Activated CD4-positive, CD25-positive, alpha-beta regulatory T cell treated with anti-CD3 and anti-CD28 coated beads, Interleukin-2, amount 50 U/mL, for 16 hours (primary cell): ENCODE measurements around the gene FLRT2.

Experiments
- DNase-seq: peaks from one replicate; pipeline ENCODE4 v3.0.0-alpha.2; 2020; ENCODE audit warnings: low read depth, low spot score

FLRT2 gene, protein sequence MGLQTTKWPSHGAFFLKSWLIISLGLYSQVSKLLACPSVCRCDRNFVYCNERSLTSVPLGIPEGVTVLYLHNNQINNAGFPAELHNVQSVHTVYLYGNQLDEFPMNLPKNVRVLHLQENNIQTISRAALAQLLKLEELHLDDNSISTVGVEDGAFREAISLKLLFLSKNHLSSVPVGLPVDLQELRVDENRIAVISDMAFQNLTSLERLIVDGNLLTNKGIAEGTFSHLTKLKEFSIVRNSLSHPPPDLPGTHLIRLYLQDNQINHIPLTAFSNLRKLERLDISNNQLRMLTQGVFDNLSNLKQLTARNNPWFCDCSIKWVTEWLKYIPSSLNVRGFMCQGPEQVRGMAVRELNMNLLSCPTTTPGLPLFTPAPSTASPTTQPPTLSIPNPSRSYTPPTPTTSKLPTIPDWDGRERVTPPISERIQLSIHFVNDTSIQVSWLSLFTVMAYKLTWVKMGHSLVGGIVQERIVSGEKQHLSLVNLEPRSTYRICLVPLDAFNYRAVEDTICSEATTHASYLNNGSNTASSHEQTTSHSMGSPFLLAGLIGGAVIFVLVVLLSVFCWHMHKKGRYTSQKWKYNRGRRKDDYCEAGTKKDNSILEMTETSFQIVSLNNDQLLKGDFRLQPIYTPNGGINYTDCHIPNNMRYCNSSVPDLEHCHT

GRCh38 chr14:85529803-85530574, at the start of gene FLRT2:
Gene FLRT2 (plus strand): TSS chr14:85530144. CDS start chr14:85621515, 91,371 bp downstream.
- no peak for DNase-seq

GRCh38 chr14:85481471-85481870, 48.5 kb upstream of the FLRT2 start:
- DNase-seq: no peak

DNA sequence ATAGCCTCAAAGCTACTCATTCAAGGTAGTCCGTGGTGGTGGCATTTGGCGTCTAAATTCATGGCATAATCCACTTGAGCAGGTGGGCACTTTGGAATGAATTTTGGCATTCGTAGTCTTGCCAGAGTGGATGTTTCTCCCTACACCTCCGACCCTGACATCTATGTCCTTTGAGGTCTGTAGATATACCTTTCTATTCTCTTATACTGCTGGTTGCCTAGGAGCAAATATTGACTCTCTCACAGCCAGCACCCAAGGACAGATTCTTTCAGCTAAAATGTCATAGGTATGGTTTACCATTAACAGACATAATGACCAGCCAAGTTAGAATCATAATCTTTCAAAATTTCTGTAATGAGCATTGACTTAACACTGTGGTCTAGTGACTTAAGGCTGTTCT, 47.4 kb upstream of the FLRT2 start:
- DNase-seq: no peak

- DNase-seq: no peak
These were observed 46.9 kb upstream of the FLRT2 start for GRCh38 chr14:85483037-85483436.

DNA sequence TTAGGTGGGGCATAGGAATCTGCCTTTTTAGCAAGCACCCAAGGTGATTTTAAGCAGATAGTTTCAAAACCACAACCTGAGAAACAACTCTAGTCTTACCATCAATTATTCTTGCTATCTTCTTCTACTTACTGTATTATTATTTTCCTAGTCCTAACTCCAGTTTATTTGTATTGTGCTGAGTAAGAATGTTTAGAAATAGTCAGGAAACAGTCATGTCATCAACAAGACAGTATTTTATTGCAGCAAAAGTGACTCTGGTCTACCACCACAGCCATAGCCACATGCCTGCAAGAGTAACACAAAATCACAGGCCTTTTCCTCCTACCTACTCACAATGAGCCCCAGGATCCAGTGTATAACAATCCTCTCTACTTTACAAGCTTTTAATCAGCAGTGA, 46.3 kb upstream of the FLRT2 start:
- no peak for DNase-seq

GRCh38 chr14:85487215-85487614, 42.7 kb upstream of the FLRT2 start:
- no peak for DNase-seq

DNA sequence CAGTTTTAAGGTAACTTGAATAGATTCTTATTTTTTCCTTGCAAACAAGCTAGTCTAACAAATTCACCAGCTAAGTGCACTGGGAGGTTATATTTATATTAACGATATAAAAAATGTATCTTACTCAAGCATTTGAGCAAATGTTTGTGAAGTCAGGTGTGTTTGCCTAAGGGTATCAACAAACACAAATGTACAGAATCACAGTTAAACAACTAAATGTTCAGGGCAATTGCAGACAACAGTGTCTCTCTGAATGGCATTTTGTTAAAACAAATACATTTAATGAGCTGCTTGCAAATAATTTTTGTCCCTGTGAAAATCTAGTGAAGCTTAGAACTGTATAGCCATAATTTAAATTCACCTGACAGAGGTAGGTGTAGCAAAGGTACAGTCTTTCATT, 28.2 kb upstream of the FLRT2 start:
- DNase-seq: no peak

DNA sequence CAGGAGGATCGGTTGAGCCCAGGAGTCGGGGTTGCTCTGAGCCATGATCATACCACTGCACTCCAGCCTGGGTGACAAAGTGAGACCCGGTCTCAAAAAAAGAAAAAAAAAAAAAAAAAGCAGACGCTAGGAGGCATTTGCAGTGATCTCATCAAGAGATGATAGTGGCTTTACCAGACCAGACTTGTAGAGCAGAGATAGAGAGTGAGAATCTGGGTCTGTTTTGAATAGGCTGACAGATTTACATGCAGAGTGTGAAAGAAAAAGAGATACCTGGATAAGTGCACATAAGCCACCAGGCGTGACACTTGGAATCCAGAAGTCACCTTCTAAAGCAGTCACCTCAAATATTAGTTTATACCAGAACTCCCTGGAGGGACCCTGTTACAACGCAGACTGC, 21.1 kb upstream of the FLRT2 start:
- DNase-seq: no peak

GRCh38 chr14:85512451-85512850, 17.5 kb upstream of the FLRT2 start:
- DNase-seq: no peak

- no peak for DNase-seq
These were observed 15.5 kb upstream of the FLRT2 start for GRCh38 chr14:85514487-85514886.

- no peak for DNase-seq
These were observed 13.5 kb upstream of the FLRT2 start for GRCh38 chr14:85516239-85517113.

DNA sequence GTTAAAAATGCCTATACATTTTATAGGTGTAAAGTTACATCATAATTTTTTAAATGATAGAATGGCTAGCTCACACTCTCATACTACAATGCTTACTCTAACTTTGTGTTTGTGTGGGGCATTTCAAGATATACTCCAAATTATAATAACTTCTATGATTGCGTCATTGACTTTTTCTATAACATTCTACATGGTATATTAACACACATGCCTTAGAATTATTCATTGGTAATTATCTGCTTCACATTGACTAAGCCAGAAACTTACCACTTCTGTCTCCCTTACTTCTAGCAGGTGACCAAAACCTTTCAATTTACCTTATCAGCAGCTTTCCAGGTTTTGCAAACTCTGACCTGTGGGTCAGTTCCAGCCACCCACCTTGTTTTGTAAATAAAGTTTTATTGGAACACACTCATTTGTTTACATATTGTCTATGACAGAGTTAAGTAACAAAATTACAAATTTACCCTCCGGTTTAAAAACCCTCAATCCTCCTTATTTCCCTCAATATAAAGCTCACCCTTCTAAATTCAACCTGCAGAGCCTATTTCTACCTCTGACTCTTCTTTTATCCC, 12.7 kb upstream of the FLRT2 start:
- DNase-seq: no peak

- no peak for DNase-seq
These were observed 10.2 kb upstream of the FLRT2 start for GRCh38 chr14:85519661-85520305.

DNA sequence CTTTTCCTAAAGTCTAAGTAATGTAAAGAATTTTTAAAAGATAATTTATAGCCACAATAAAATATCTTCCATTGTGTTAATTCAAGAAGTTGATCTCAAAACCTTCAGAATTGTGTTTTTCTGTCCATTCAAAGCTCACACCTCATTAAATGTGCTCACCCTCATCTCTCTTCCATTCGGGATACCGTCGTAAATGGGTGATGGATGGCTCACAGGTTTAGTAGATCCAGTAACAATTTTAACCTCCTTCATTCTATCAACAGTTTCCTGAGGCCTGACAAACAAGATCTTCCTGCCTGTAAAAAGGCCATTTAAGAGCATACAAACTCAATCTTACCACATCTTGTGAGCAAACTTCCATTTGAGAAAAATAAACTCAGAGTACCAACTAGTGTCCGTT, 9.4 kb upstream of the FLRT2 start:
- no peak for DNase-seq

GRCh38 chr14:85523624-85524023, 6.3 kb upstream of the FLRT2 start:
- DNase-seq: no peak

DNA sequence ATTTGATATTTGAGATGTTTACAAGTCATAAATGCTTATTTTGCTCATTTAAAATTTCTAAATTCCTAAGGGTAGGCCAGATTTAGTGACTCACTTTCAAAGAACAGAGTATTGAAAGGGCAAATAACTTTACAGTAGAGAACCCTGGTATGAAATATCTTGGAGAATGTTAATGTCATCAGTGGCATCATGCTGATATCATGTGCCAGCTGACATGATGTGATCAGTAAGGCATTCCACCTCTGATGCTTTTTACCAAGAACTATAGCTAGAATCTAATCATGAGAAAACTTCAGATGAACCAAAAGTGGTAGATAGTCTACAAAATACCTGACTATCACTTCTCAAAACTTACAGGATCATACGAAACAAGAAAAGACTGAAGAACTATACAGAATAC, 2.9 kb upstream of the FLRT2 start:
- no peak for DNase-seq

DNA sequence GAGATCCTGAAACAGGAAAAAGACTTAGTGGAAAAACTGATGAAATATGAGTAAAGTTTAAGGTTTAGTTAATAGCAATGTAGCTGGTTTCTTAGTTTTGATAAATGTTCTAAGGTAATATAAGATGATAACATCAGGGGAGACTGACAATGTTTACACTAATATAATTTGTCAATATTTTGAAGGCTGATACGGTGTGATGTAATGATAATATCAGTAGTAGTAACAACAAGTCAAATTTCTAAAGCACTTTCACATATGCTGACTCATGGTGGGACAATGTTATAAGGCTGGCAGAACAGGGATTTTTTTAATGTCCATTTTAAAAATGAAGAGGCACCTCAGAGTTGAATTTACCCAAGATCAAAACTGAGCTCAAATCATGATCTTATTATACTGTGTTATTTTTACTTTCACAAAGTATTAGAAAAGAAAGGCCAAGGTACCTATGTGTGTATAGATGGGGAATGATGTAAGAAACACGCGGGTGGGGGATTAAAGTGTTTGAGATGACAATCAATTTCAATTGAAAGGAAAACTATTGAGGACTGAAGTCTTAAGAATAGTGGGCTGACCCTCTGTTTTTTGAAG, 2.4 kb upstream of the FLRT2 start:
- no peak for DNase-seq

DNA sequence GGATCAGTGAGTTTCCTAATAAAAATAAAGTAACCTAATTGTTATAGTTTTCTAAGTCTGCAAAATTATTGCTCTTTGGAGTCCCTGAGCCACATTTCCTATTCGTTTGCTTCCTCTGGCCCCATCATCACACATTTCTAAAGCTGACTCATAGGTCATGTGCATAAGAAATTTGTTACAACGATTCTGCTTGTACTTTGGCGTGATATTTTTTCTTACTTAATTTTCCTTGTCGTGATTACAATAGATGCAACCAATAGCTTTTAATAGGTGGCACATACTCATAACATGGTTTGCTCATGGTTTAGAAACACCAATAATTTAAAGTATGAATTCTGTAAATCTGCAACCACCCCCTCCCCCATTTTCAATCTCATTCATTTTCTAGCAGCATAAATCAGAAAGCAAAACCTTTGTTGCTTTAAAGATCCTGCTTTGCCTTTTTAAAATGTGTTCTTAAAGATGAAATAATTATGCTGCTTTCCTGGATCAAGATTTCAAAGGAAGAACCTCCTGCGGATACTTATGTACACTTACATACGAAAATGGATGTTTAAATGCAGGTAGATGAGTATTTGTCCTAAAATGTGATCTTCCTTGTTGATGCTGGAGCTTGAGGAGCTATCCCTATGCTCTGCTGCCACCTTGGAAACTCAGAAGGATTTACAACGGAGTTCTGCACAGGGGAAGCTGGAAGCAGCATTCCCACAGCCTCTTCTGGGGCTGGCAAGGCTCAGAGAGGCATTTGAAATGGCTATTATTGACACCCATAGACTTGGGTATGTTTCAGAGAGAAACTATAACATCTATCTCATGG, 1.7 kb upstream of the FLRT2 start:
- DNase-seq: no peak

- DNase-seq: no peak
These were observed 880 bp upstream of the FLRT2 start for GRCh38 chr14:85528897-85529631.
